BJ (cell line): ENCODE measurements around the gene SLC3A2. TPM values are rescaled to one million over a fixed set of nuclear protein-coding genes. Genes with fewer than 3 reads are reported as not detected.
A peak's percentile ranks its signal among the peaks of the same experiment; 100 is the strongest.

Experiments used
- CTCF ChIA-PET: fragments of 350-600 bp; formaldehyde crosslinking; extraction: SDS; loops from one replicate; lab custom pipeline; 2021; ENCODE audit warnings: antibody characterized with exemption, inconsistent platforms; lab: Yijun Ruan, JAX
- POLR2A ChIA-PET: fragments of 300-600 bp; sonication (Branson Sonifier 250); formaldehyde crosslinking; extraction: SDS; loops from one replicate; lab custom pipeline; 2021; ENCODE audit warnings: antibody characterized with exemption; lab: Charles Lee
- DNase-seq: peaks from one replicate; pipeline ENCODE4 v3.0.0-alpha.2; 2011; ENCODE audit warnings: low read depth
- H3K27me3 ChIP-seq: 2 replicates; pipeline ENCODE4 v1.6.0; 2011; ENCODE audit warnings: low read length; ENCODE audit not compliant: control insufficient read depth, insufficient read depth
- H3K36me3 ChIP-seq: 2 replicates; pipeline ENCODE4 v1.5.1; 2011; ENCODE audit warnings: low read length; ENCODE audit not compliant: control insufficient read depth, insufficient read depth
- H3K4me3 ChIP-seq: 2 replicates; pipeline ENCODE4 v1.5.1; 2011; ENCODE audit warnings: low read depth, mild to moderate bottlenecking, control low read depth, low read length
- CTCF ChIP-seq: IDR thresholded peaks from 2 replicates; pipeline ENCODE4 v1.5.1; 2011; ENCODE audit warnings: low read depth, mild to moderate bottlenecking, control low read depth, inconsistent platforms, low read length, moderate library complexity; ENCODE audit not compliant: insufficient read depth
- polyA plus RNA-seq: library from polyadenylated mRNA; depleted of rRNA; stranded (reverse); fragments of >200 nt; gene quantifications from 2 replicates; pipeline ENCODE4 v1.2.3, GENCODE V29; 2011

Gene SLC3A2
- polyA plus RNA-seq, 1 experiment: 535 TPM

- DNase-seq: no peak
- no peak for TF ChIP-seq CTCF
- ChIA-PET CTCF (interaction anchor here (0.6 to 5.5 kb wide), 6 partner anchors 9 to 1543 kb away, joined by 3 to 37 read pairs (median 7); partner anchors contain the start of genes SLC3A2 and TMEM179B), POLR2A (interaction anchor here (0.6 to 3.1 kb wide), 6 partner anchors 12 to 1902 kb away, joined by 3 to 22 read pairs (median 6); partner anchors contain the start of genes HNRNPUL2 and LRRN4CL)
- H3K4me3 ChIP-seq: peak overlapping the region; percentile 67
- no peaks in the 10 kb centered on the region for H3K27me3 ChIP-seq
- peaks cover 11% of the 10 kb centered on the region for H3K36me3 ChIP-seq
Observed at GRCh38 chr11:62854825-62855570, 25.7 kb upstream of the SLC3A2 start.

GRCh38 chr11:62855571-62856332, 24.9 kb upstream of the SLC3A2 start:
- CTCF ChIA-PET: interaction anchor here (0.6 to 5.5 kb wide), 8 partner anchors 9 to 69 kb away, joined by 3 to 37 read pairs (median 4); partner anchors contain the start of genes SLC3A2 and TMEM179B
- peak; percentile 86 for DNase-seq
- no peak for TF ChIP-seq CTCF
- no peaks in the 10 kb centered on the region for H3K27me3 ChIP-seq
- POLR2A ChIA-PET: interaction anchor here (0.5 to 3.1 kb wide), 6 partner anchors 15 to 1902 kb away, joined by 3 to 22 read pairs (median 6); partner anchors contain the start of genes HNRNPUL2 and LRRN4CL
- H3K36me3 ChIP-seq: peaks cover 11% of the 10 kb centered on the region
- peak overlapping the region; percentile 67 for H3K4me3 ChIP-seq

GRCh38 chr11:62856333-62856895, 24.3 kb upstream of the SLC3A2 start:
- Histone ChIP-seq H3K36me3 (peaks cover 11% of the 10 kb centered on the region), H3K27me3 (no peaks in the 10 kb centered on the region), H3K4me3 (peak overlapping the region; percentile 67)
- ChIA-PET CTCF (interaction anchor here (0.6 to 5.5 kb wide), 8 partner anchors 9 to 70 kb away, joined by 3 to 37 read pairs (median 4); partner anchors contain the start of genes SLC3A2 and TMEM179B), POLR2A (interaction anchor here (0.5 to 3.1 kb wide), 3 partner anchors 15 to 34 kb away, joined by 4 to 22 read pairs (median 20); no protein-coding TSS in a partner anchor)
- TF ChIP-seq CTCF: no peak
- no peak for DNase-seq

GRCh38 chr11:62857541-62857982, 23.1 kb upstream of the SLC3A2 start:
- POLR2A ChIA-PET: interaction anchor here (0.6 kb wide), 2 partner anchors 661 to 892 kb away, joined by 3 to 10 read pairs; no protein-coding TSS in a partner anchor
- peaks cover 8% of the 10 kb centered on the region for H3K36me3 ChIP-seq
- H3K27me3 ChIP-seq: no peaks in the 10 kb centered on the region
- DNase-seq: no peak
- TF ChIP-seq CTCF: no peak
- CTCF ChIA-PET: interaction anchor here (0.7 to 5.5 kb wide), 4 partner anchors 8 to 130 kb away, joined by 3 to 37 read pairs (median 6); partner anchors contain the start of genes HNRNPUL2 and TMEM179B
- H3K4me3 ChIP-seq: no peak overlapping the region
